ENCODE measurements around the gene SPOCK2. TPM values are rescaled to one million over a fixed set of nuclear protein-coding genes. Genes with fewer than 3 reads are reported as not detected.

Gene SPOCK2
- total and polyA plus RNA-seq, 10 of the 15 experiments (the other 5 are each of a cell fraction or from before 2014, with no cell fraction given), result 0.02 to 1.5 (median 0.58) TPM

DNA sequence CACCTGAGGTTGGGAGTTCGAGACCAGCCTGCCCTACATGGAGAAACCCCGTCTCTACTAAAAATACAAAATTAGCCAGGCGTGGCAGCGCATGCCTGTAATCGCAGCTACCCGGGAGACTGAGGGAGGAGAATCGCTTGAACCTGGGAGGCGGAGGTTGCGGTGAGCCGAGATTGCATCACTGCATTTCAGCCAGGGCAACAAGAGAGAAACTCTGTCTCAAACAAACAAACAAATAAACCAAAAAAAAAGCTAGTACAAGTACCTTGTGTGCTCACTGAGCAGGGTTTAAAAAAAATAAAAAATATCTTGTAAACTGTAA lies 11.2 kb upstream of the SPOCK2 start:
- no peaks in the 10 kb centered on the region for H3K27me3 ChIP-seq (replicated peaks in 1 of 2; ENCODE audit: control insufficient read depth in 2 of 2, insufficient read depth in 2 of 2, low read length in 1 of 2)
- no peak overlapping the region for H2AFZ ChIP-seq (ENCODE audit: control insufficient read depth, low read depth, low read length)
- no TSS peak for BruUV-seq (replicated peaks)
- FAIRE-seq (no peak), DNase-seq (ENCODE audit: low read depth, low spot score) (no peak), ATAC-seq (no peak)
- in situ Hi-C loops (cut with MboI), result no loop called here
- ChIA-PET SMC1A (ENCODE audit: uncharacterized antibody, unreplicated experiment) (interaction anchor here (1.0 to 1.1 kb wide), 3 partner anchors 9 to 51 kb away, joined by 3 read pairs; no protein-coding TSS in a partner anchor), POLR2A (no interaction called here), RAD21 (ENCODE audit: unreplicated experiment) (no interaction called here), CTCF (interaction anchor here (1.5 to 2.2 kb wide), 2 partner anchors 20 to 238 kb away, joined by 3 to 5 read pairs; no protein-coding TSS in a partner anchor)
- H3K4me3 ChIP-seq, result no peak overlapping the region
- H3K36me3 ChIP-seq (ENCODE audit: control insufficient read depth in 2 of 2, insufficient read depth in 2 of 2, low read length in 1 of 2), result peaks cover 0 to 22% of the 10 kb centered on the region in 2 experiments; a peak in 2 of 4 replicates
- no peaks in the 10 kb centered on the region for H3K79me2 ChIP-seq (ENCODE audit: control insufficient read depth, insufficient read depth, low read length)
- no peaks in the 10 kb centered on the region for H3K4me1 ChIP-seq (ENCODE audit: control insufficient read depth, insufficient read depth, low read length)
- WGBS (ENCODE audit: insufficient coverage, insufficient replicate concordance, low lambda C conversion rate, missing lambda C conversion rate), result 97% methylated on average over 10 of the region's 10 CpGs
- no peaks in the 10 kb centered on the region for H3K9me3 ChIP-seq (replicated peaks; ENCODE audit: control insufficient read depth, insufficient read depth, low read length)
- intact Hi-C loops (cut with micrococcal nuclease; ENCODE audit: unreplicated experiment), result no loop called here
- H3K9ac ChIP-seq (ENCODE audit: control insufficient read depth, insufficient read depth, low read length), result no peak overlapping the region
- H3K27ac ChIP-seq (ENCODE audit: control insufficient read depth, insufficient read depth), result no peak overlapping the region
- no peak overlapping the region for H3K4me2 ChIP-seq (ENCODE audit: control insufficient read depth, insufficient read depth)
- TF ChIP-seq POLR2AphosphoS5 (IDR thresholded peaks at IDR 0.05; ENCODE audit: low read length), result no peak
- no peaks in the 10 kb centered on the region for H4K20me1 ChIP-seq (ENCODE audit: control insufficient read depth, insufficient read depth)

DNA sequence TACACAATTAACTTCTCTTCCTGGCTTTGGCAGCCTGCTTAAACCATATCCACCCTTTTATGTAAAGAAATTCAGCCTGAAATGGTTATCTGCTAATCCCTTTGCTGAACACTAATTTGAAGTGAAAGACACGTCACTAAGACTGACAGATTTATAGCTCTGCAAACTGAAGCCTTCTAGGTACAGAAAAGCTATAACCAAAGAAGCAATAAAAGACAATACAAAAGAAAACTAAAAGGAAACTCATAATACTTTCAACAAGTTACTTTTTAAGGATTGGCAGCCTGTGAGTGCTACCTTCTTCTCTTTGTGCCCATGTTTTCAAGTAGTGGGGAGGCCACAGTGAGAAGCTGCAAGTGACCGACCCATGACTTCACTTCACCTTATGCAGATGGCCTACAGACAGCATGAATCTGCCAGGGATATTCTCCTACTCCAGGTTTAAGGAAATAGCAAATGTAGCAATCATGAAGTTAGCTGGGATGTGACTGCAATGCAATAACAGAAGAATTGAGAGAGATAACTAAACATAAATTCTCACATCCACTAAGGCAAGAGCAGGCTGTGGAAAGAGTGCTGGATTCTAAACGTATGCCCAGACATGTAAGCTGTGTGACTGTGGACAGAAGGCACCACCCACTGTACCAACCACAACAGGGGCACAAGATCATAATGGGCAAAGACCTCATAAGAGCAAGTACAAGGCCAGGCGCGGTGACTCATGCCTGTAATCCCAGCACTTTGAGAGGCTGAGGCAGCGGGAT lies 10.7 kb upstream of the SPOCK2 start:
- ChIA-PET SMC1A (ENCODE audit: uncharacterized antibody, unreplicated experiment) (interaction anchor here (1.0 to 1.2 kb wide), 4 partner anchors 10 to 50 kb away, joined by 3 read pairs; no protein-coding TSS in a partner anchor), RAD21 (ENCODE audit: unreplicated experiment) (no interaction called here), CTCF (interaction anchor here (0.8 to 2.2 kb wide), 4 partner anchors 9 to 238 kb away, joined by 3 to 5 read pairs (median 4); no protein-coding TSS in a partner anchor), POLR2A (no interaction called here)
- ATAC-seq (no peak), DNase-seq (ENCODE audit: low read depth, low spot score) (no peak), FAIRE-seq (no peak)
- H3K79me2 ChIP-seq (ENCODE audit: control insufficient read depth, insufficient read depth, low read length), result no peaks in the 10 kb centered on the region
- H4K20me1 ChIP-seq (ENCODE audit: control insufficient read depth, insufficient read depth), result no peaks in the 10 kb centered on the region
- intact Hi-C loops (cut with micrococcal nuclease; ENCODE audit: unreplicated experiment) (no loop called here), in situ Hi-C loops (cut with MboI) (no loop called here)
- BruUV-seq (replicated peaks), result no TSS peak
- WGBS (ENCODE audit: insufficient coverage, insufficient replicate concordance, low lambda C conversion rate, missing lambda C conversion rate), result over 99% methylated on average over 6 of the region's 6 CpGs
- no peak overlapping the region for H3K4me3 ChIP-seq
- H3K36me3 ChIP-seq (ENCODE audit: control insufficient read depth in 2 of 2, insufficient read depth in 2 of 2, low read length in 1 of 2), result peaks cover 0 to 22% of the 10 kb centered on the region in 2 experiments; a peak in 2 of 4 replicates
- no peaks in the 10 kb centered on the region for H3K9me3 ChIP-seq (replicated peaks; ENCODE audit: control insufficient read depth, insufficient read depth, low read length)
- H3K27me3 ChIP-seq (replicated peaks in 1 of 2; ENCODE audit: control insufficient read depth in 2 of 2, insufficient read depth in 2 of 2, low read length in 1 of 2), result no peaks in the 10 kb centered on the region
- no peak overlapping the region for H3K27ac ChIP-seq (ENCODE audit: control insufficient read depth, insufficient read depth)
- no peak overlapping the region for H2AFZ ChIP-seq (ENCODE audit: control insufficient read depth, low read depth, low read length)
- H3K9ac ChIP-seq (ENCODE audit: control insufficient read depth, insufficient read depth, low read length), result no peak overlapping the region
- H3K4me2 ChIP-seq (ENCODE audit: control insufficient read depth, insufficient read depth), result no peak overlapping the region
- H3K4me1 ChIP-seq (ENCODE audit: control insufficient read depth, insufficient read depth, low read length), result no peaks in the 10 kb centered on the region
- no peak for TF ChIP-seq BCL3 (IDR thresholded peaks at IDR 0.05; ENCODE audit: borderline replicate concordance, insufficient read depth, low read depth, low read length, poor library complexity, severe bottlenecking)
- no peak for TF ChIP-seq CREB1 (IDR thresholded peaks at IDR 0.05; ENCODE audit: low read depth)
- TF ChIP-seq REST (IDR thresholded peaks at IDR 0.05; ENCODE audit: low read depth, low read length), result no peak
- no peak for TF ChIP-seq SMARCA5 (IDR thresholded peaks at IDR 0.05)
- no peak for TF ChIP-seq PML (IDR thresholded peaks at IDR 0.05; ENCODE audit: low read length)
- TF ChIP-seq BACH1 (IDR thresholded peaks at IDR 0.05; ENCODE audit: borderline replicate concordance), result no peak
- TF ChIP-seq NR2C2 (IDR thresholded peaks at IDR 0.05; ENCODE audit: borderline replicate concordance, control insufficient read depth, insufficient read length, low read depth), result no peak
- no peak for TF ChIP-seq ZNF24 (IDR thresholded peaks at IDR 0.05)
- TF ChIP-seq NFYA (IDR thresholded peaks at IDR 0.05; ENCODE audit: borderline replicate concordance, low read depth, low read length), result no peak

Measured in GM12878 (cell line).